ENCODE data around the gene KCNK15.

Gene KCNK15

DNA sequence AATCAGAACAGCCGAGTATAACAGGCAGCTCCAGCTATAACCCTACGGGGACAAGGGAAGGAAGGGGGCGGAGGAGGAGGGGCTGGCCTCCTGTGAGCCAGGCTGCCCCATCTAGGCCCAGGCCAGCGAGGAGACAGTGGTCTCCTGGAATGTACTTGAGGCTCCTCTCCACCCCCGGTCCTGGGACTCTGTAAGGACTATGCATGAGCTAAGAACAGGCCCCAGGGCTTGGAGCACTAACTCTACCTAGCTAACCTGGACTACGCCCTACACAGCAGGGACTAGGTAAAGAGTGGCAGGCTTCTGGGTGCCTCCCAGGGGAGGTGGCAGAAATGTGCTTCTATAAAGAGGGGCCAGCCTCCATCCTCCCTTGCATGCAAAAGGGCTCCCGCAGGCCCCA is 8.9 kb downstream of the KCNK15 start:
- in situ Hi-C loops (cut with MboI; ENCODE audit: low sequenced_read_pairs, unreplicated experiment): no loop called here
- no peak for DNase-seq (ENCODE audit: low spot score)
- TF ChIP-seq, protein P1, sequence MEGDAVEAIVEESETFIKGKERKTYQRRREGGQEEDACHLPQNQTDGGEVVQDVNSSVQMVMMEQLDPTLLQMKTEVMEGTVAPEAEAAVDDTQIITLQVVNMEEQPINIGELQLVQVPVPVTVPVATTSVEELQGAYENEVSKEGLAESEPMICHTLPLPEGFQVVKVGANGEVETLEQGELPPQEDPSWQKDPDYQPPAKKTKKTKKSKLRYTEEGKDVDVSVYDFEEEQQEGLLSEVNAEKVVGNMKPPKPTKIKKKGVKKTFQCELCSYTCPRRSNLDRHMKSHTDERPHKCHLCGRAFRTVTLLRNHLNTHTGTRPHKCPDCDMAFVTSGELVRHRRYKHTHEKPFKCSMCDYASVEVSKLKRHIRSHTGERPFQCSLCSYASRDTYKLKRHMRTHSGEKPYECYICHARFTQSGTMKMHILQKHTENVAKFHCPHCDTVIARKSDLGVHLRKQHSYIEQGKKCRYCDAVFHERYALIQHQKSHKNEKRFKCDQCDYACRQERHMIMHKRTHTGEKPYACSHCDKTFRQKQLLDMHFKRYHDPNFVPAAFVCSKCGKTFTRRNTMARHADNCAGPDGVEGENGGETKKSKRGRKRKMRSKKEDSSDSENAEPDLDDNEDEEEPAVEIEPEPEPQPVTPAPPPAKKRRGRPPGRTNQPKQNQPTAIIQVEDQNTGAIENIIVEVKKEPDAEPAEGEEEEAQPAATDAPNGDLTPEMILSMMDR (IDR thresholded peaks at IDR 0.05; ENCODE audit: borderline replicate concordance, control extremely low read depth, extremely low read depth, insufficient read depth, missing control alignments): no peak

DNA sequence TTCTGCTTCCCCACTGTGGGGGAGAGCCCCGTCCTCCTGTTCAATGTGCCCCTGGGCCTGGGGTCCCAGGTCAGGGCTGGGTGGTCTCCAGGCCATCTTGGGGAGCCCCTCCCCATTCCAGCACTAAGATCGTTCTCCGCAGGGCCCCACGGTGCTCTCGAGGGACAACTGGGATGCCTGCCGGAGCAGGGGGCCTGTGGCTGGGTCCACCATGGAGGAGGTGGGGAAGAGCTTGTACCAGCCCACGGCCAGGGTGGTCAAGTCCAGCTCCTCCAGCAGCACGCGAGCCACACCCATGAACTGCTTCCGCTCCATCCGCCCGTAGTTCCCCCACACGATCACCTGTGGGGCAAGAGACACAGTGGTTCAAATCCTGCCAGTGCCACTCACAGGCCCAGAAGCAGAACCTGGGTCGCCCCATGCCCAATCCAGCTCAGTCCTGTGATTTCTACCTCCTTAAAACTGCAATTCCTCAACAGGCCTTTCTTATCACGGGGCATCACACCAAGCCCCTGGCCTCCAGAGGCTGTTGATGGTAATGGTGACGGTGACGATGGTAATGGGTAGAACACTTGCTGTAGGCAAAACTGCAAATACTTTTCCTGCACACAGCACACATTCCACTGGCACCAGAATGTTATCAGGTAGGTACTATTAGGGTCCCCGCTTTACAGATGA is 10.5 kb downstream of the KCNK15 start:
- in situ Hi-C loops (cut with MboI; ENCODE audit: low sequenced_read_pairs, unreplicated experiment): no loop called here
- TF ChIP-seq, protein P1 (IDR thresholded peaks at IDR 0.05; ENCODE audit: borderline replicate concordance, control extremely low read depth, extremely low read depth, insufficient read depth, missing control alignments): no peak

DNA sequence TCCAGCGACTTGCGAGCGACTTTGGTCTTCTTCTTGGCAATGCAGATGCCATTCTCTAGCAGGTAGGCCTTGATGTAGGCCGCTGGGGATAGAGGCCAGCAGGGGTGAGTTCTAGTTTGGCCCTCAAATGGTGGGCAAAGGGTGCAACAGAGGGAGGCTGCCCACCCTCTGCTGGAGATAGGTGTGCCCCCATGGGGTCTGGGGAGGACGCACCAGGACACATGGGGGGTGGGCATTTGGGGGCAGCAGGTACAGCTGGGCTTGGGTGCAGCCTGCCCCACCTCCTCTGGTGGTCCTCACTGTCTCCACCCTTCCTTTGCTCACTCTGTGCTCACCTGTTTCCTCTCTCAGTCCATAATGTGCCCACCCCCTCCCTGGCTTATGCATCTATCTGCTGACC is 11.3 kb downstream of the KCNK15 start:
- in situ Hi-C loops (cut with MboI; ENCODE audit: low sequenced_read_pairs, unreplicated experiment): no loop called here
- DNase-seq (ENCODE audit: low spot score): no peak
- TF ChIP-seq, protein P1 (IDR thresholded peaks at IDR 0.05; ENCODE audit: borderline replicate concordance, control extremely low read depth, extremely low read depth, insufficient read depth, missing control alignments): no peak

More for the DNA sequence above, 10.5 kb downstream of the KCNK15 start:
- no peak for DNase-seq (ENCODE audit: low spot score)

DNA sequence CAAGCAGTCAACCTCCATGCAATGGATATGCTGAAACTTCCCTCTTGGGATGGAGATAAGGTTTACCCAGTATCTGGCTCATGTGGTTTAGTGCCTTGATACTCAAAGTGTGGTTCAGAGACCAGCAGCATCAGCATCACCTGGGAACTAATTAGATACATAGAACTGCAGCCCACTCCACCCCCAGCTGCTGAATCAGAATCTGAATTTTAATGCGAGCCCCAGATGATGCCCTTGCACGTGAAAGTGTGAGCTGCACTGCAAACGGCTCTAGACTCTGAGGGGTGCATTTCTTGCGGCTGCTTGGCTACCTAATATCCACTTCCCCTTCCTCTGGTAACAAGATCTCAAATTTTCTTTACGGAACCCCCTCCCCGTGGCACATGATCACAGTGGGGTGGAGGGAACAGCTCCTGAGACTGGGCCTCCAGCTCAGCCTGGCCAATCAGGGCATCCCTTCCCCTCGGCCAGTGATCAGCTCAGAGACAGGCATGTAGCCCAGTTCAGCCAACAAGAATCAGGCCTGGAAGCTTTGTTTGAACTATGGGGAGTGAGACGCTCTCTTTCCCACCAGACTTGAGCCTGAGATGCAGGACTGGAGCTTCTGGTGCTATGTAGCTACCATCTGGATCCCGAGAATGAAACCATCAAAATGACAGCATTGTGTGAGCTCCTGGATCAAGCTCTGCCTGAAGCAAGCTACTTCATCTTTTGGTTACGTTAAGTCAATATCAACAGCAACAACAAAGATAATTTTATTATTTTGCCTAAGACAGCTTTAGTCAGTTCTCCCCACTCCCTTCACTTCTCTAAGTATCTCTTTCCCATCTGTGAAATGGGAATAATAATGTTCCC is 12.8 kb downstream of the KCNK15 start:
- in situ Hi-C loops (cut with MboI; ENCODE audit: low sequenced_read_pairs, unreplicated experiment): no loop called here

DNA sequence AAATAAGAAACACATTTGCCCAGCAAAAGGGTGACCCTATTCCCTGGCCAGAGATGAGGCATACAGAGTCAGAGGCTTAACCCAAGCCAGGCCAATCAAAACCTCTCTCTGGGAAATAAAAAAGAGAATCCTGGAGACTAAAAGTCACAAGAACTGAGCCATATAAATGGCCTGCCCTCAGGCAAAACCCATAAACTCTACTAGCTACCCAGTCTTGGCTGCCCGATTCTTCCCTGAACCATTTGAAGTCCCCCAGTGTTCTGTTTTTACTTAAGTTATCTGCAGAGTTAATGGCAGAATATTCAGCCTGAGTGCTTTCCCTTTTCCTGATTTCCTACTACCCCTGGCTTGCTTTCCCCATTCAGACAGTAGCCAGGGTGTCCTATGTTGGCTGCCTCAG is 13.9 kb downstream of the KCNK15 start:
- in situ Hi-C loops (cut with MboI; ENCODE audit: low sequenced_read_pairs, unreplicated experiment): no loop called here
- TF ChIP-seq, protein P1 (IDR thresholded peaks at IDR 0.05; ENCODE audit: borderline replicate concordance, control extremely low read depth, extremely low read depth, insufficient read depth, missing control alignments): no peak
- no peak for DNase-seq (ENCODE audit: low spot score)

More for the DNA sequence above, 12.8 kb downstream of the KCNK15 start:
- TF ChIP-seq, protein P1 (IDR thresholded peaks at IDR 0.05; ENCODE audit: borderline replicate concordance, control extremely low read depth, extremely low read depth, insufficient read depth, missing control alignments): no peak
- no peak for DNase-seq (ENCODE audit: low spot score)

DNA sequence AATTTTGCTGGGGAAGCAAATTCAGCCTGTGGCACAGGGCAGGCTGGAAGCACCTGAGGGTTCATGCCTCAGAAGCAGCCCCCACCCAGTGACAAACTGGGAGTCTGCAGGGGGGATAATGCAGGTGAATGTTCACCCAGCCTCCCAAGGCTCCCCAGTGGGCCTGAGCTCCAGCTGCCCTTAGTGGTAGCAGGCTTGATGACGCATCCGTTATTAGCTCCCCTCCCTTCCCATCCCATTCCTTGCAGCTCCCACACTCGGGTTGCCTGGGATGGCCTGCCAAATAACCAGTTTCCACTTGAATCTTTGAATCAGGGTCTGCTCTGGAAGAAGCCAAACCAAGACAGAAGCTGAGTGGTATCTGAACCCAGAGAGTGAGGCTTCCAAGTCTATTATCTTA is 15.8 kb downstream of the KCNK15 start:
- TF ChIP-seq, protein P1 (IDR thresholded peaks at IDR 0.05; ENCODE audit: borderline replicate concordance, control extremely low read depth, extremely low read depth, insufficient read depth, missing control alignments): no peak
- no peak for DNase-seq (ENCODE audit: low spot score)
- in situ Hi-C loops (cut with MboI; ENCODE audit: low sequenced_read_pairs, unreplicated experiment): no loop called here

Measured in GM13976 (cell line).